ACHN (cell line): Measurements from ENCODE around the gene MLLT3.

Experiments
- DNase-seq: peaks from one replicate; pipeline ENCODE4 v3.0.0-alpha.2; 2015
- in situ Hi-C: cut with HindIII; loops from 2 replicates; pipeline ENCODE4 v1.10.0; 2017; ENCODE audit warnings: low sequenced_read_pairs, low pct_ligation_motif_present, low pct_unique_long_range_greater_than_20kb

Gene MLLT3

GRCh38 chr9:20466328-20467008 lies 155.8 kb downstream of the MLLT3 start:
- DNase-seq, result no peak
- in situ Hi-C loops, result no loop called here

- in situ Hi-C loops, result no loop called here
- no peak for DNase-seq
Observed at GRCh38 chr9:20464242-20464641, 158.1 kb downstream of the MLLT3 start.

- in situ Hi-C loops, result no loop called here
- no peak for DNase-seq
Observed at GRCh38 chr9:20463823-20464222, 158.5 kb downstream of the MLLT3 start.

GRCh38 chr9:20462410-20462809 lies 159.9 kb downstream of the MLLT3 start:
- in situ Hi-C loops, result no loop called here
- DNase-seq, result no peak

- in situ Hi-C loops, result no loop called here
- DNase-seq, result no peak
Observed at GRCh38 chr9:20447291-20447690, 175.0 kb downstream of the MLLT3 start.

DNA sequence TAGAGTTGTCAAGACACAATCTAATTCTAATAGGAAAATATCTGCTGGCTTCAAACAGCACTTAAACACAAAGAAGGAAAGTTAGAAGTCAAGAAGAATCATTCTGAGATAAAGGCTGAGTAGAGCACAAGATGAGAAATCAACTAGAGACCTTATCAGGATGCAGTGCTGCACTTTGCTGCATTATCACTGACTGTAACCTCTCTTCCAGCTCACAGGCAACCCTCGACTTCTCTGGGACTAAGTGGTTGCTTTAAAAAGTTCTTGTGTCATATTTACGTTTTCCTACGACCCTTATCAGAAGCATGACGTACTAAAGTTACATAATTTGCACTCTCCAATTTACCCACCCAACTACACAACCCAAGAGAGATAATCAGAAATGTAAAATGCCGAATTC lies 176.1 kb downstream of the MLLT3 start:
- no peak for DNase-seq
- in situ Hi-C loops, result no loop called here

DNA sequence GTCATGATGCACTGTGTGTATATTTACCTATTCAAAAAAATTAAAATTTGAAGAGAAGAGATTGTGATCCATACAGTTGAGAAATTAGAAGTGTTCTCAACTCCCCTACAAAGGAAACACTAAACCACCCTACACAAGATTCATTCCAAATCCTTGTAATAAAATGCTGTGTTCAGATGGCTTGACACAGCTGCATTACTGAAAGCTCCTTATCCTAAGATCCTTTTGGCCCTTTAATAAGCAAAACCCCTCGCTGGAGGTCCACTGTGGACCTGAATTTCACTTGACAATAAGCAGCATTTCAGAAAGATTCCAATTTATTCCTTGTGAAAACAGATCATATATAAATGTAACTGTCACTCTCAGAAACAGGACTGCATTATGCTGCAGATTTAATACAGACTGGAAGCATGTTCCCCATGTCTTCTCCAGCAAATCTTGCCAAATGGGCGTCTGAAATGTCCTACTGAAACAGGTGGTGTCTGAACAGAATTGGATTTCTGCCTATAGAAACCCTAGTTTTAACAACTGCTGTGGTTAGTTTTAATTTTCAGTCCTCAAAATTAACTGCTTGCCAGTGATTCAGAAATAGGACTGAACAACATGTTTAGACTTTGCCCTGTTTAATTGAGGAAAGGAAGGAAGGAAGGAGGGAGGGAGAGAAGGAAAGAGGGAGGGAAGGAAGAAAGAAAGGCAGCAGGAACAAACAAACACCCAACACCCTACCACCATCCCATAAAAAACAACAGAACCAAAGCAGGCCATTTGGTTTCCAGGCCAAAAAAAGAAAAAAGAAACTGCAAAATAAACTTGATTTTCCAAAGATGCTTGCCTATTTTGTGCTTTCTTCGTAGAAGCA lies 179.6 kb downstream of the MLLT3 start:
- no peak for DNase-seq
- in situ Hi-C loops, result no loop called here

GRCh38 chr9:20441711-20442423 lies 180.4 kb downstream of the MLLT3 start:
- in situ Hi-C loops, result no loop called here
- DNase-seq, result no peak

- no peak for DNase-seq
Observed at GRCh38 chr9:20441166-20441565, 181.1 kb downstream of the MLLT3 start.

GRCh38 chr9:20437476-20437875 lies 184.8 kb downstream of the MLLT3 start:
- in situ Hi-C loops, result no loop called here
- no peak for DNase-seq

More at GRCh38 chr9:20441166-20441565, 181.1 kb downstream of the MLLT3 start:
- in situ Hi-C loops, result no loop called here

DNA sequence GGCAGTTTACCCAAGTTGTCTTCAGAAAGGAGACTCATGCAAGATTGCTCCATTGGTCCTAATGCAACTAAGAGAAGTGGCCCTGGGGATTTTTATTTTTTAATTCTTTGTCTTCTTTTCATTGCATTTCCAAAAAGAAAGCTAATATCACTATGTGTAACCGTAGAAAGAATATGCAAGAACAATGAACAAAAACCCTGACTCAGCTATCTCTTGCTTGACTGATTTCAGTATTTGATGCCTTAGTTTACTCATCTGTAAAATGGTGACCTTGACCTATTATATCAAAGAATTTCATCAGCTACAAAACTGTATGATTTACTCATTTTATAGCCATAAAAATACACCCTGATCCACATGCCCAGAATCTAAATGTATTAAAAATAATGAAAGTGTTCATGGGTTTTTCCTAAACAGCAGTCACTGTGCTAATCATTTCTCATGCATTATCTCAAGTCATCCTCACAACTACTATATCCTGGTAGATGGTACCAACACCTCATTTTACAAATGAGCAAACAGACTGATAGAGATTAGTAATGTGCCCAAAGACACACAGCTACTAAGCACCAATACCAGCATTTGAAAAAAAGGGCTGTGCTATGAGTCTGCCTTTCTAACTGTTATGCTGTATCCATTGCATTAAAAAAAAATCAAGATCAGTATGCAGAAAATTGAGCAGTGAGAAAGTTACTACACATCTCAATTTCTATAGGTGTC lies 185.7 kb downstream of the MLLT3 start:
- no peak for DNase-seq
- in situ Hi-C loops, result no loop called here

DNA sequence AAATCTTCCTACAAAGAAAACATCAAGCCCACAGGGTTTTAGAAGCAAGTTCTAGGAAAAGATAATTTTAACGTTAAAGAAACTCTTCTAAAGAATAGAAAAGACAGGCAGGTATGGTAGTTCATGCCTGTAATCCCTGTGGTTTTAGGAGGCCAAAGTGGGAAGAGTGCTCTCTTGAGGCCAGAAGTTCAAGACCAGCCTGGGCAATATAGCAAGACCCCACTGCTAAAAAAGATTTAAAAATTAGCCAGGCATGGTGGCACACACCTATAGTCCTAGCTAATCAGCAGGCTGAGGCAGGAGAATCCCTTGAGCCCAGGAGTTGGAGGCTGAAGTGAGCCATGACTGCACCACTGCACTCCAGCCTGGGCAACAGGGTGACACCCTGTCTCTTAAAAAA lies 193.3 kb downstream of the MLLT3 start:
- no peak for DNase-seq
- in situ Hi-C loops, result no loop called here

- in situ Hi-C loops, result no loop called here
- no peak for DNase-seq
Observed at GRCh38 chr9:20427359-20427758, 194.9 kb downstream of the MLLT3 start.

- DNase-seq, result no peak
- in situ Hi-C loops, result no loop called here
Observed at GRCh38 chr9:20426019-20426418, 196.3 kb downstream of the MLLT3 start.

GRCh38 chr9:20419533-20419932 lies 202.8 kb downstream of the MLLT3 start:
- in situ Hi-C loops, result no loop called here
- no peak for DNase-seq

- in situ Hi-C loops, result no loop called here
Observed at GRCh38 chr9:20418485-20418884, 203.8 kb downstream of the MLLT3 start.

DNA sequence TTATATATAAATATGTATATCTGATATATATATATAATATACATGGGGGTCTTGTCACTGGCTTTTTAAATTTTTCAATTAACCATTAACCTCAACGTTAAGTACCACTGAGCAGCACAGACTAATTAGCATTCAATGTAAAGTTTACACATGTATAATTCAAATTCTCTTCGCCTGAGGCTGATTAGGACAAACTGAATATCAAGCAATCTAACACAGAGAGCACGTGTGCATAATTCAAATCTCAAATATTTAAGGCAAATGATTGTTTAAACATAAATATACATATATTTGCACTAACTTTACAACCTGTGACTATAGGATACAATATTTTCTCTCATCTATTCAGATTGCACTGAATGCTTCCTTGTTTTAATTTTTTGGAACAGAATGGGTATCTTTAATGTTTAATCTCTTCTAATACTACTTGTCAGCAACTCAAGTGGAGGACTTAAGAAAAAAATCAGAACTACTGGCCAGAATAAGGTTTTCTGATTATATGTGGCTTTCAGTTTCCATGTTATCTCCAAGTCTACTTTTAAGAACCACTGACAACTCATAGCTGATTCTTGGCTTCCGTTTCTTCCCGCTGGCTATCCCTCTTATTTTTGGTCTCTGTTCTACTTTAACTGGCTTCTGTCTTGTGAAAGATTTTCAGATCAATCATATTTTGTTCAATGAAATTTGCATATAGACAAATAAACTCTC lies 204.8 kb downstream of the MLLT3 start:
- DNase-seq, result no peak
- in situ Hi-C loops, result no loop called here

More at GRCh38 chr9:20418485-20418884, 203.8 kb downstream of the MLLT3 start:
- no peak for DNase-seq

DNA sequence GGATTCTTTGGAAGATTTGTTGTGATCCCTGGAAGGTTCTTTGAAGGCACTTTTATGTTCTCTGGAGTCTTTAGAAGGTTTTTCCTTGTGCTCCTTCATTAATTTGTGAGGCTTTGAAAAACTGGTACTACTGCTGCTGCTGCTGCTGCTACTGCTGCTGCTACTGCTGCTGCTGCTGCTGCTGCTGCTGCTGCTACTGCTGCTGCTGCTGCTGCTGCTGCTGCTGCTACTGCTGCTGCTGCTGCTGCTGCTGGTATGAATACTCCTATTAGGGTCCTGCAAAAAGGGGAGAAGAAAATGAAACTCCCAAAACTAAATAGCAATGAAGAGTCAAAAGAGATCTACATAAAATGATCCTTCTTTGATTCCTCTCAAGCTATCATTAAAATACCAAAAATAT lies 208.1 kb downstream of the MLLT3 start:
- in situ Hi-C loops, result no loop called here
- no peak for DNase-seq
